DND-41 (cell line): ENCODE results near the gene POLR2F.

ENCODE experiments used
- ATAC-seq: fragments of 200-7000 bp; cut with Tn5 transposase; 3 replicates; pipeline ENCODE4 v1.9.1; 2021; ENCODE audit warnings: low read depth; ENCODE audit not compliant: insufficient read depth
- DNase-seq: peaks from one replicate; pipeline ENCODE4 v3.0.0-alpha.2; 2020
- H2AFZ ChIP-seq: 2 replicates; pipeline ENCODE4 v1.6.0; 2012; ENCODE audit warnings: low read depth, low read length
- H3K27ac ChIP-seq: 2 replicates; pipeline ENCODE4 v1.5.1; 2012; ENCODE audit warnings: low read length, inconsistent platforms
- H3K27me3 ChIP-seq: fragments of 200-600 bp; sonication (generic); 2 replicates; pipeline ENCODE4 v1.6.0; 2012; ENCODE audit warnings: low read length, mild to moderate bottlenecking, inconsistent platforms; ENCODE audit not compliant: insufficient read depth, poor library complexity
- H3K36me3 ChIP-seq: 2 replicates; pipeline ENCODE4 v1.5.1; 2012; ENCODE audit warnings: low read length, inconsistent platforms; ENCODE audit not compliant: insufficient read depth
- H3K4me1 ChIP-seq: 2 replicates; pipeline ENCODE4 v1.5.1; 2012; ENCODE audit warnings: mild to moderate bottlenecking, low read length; ENCODE audit not compliant: insufficient read depth
- H3K4me2 ChIP-seq: 2 replicates; pipeline ENCODE4 v1.6.0; 2012; ENCODE audit warnings: mild to moderate bottlenecking, moderate library complexity, low read length, inconsistent platforms; ENCODE audit not compliant: insufficient read depth
- H3K4me3 ChIP-seq, 2 experiments: fragments of 200-600 bp in 1 of 2; shearing (Covaris generic) in 1 of 2; 2 replicates each; pipeline ENCODE4 v1.5.1; 2012 to 2016; ENCODE audit warnings: inconsistent platforms in 2 of 2, low read length in 2 of 2, mild to moderate bottlenecking in 2 of 2, low read depth in 1 of 2, moderate library complexity in 1 of 2
- H3K79me2 ChIP-seq: 2 replicates; pipeline ENCODE4 v1.6.0; 2012; ENCODE audit warnings: low read length, inconsistent platforms; ENCODE audit not compliant: insufficient read depth
- H3K9ac ChIP-seq: 2 replicates; pipeline ENCODE4 v1.6.0; 2012; ENCODE audit warnings: low read depth, mild to moderate bottlenecking, inconsistent platforms, low read length, moderate library complexity
- H3K9me3 ChIP-seq: 2 replicates; pipeline ENCODE4 v1.5.1; 2012; ENCODE audit warnings: low read length, moderate library complexity, mild to moderate bottlenecking, inconsistent platforms; ENCODE audit not compliant: insufficient read depth, severe bottlenecking
- H4K20me1 ChIP-seq: 2 replicates; pipeline ENCODE4 v1.6.0; 2012; ENCODE audit warnings: low read length; ENCODE audit not compliant: insufficient read depth
- EZH2 ChIP-seq: IDR thresholded peaks from 3 replicates; pipeline ENCODE4 v1.6.1; 2012; ENCODE audit warnings: borderline replicate concordance, low read depth, mild to moderate bottlenecking, moderate library complexity, low read length, inconsistent platforms; ENCODE audit not compliant: severe bottlenecking
- TF ChIP-seq, protein P1 (sequence below): IDR thresholded peaks from 2 replicates; pipeline ENCODE4 v1.5.1; 2012; ENCODE audit warnings: borderline replicate concordance, low read length, moderate library complexity, mild to moderate bottlenecking; ENCODE audit not compliant: poor library complexity, severe bottlenecking; ENCODE audit errors: extremely low read depth

POLR2F gene

DNA sequence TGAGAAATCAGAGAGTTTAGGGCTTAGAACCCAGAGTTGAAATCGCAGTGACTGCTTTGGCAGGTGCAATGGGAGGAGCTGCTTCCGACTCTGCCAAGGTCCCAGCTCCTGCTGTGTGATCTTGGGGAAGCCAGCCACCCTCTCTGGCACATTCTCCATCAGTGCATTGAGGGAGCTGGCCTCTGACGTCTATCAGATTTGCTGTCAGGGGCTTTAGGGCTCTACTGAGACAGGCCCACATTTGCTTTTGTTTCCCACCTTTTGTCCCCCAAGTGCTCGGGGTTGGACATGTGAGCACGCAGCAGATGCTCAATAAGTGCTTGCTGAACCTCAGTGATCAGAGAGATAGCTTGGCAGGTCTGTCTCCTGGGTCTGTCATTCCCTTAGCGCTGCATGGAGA, 41.5 kb downstream of the POLR2F start:
- no peak for ATAC-seq
- Histone ChIP-seq H3K4me2 (no peak overlapping the region), H3K4me1 (peaks cover 9% of the 10 kb centered on the region), H3K4me3 (no peak overlapping the region), H3K79me2 (no peaks in the 10 kb centered on the region), H3K27me3 (no peaks in the 10 kb centered on the region), H2AFZ (no peak overlapping the region), H3K9me3 (no peaks in the 10 kb centered on the region), H3K27ac (no peak overlapping the region), H4K20me1 (no peaks in the 10 kb centered on the region; the same call in 1 of the 2 replicates), H3K36me3 (no peaks in the 10 kb centered on the region), H3K9ac (no peak overlapping the region)
- TF ChIP-seq EZH2 = no peak
- TF ChIP-seq, protein P1, sequence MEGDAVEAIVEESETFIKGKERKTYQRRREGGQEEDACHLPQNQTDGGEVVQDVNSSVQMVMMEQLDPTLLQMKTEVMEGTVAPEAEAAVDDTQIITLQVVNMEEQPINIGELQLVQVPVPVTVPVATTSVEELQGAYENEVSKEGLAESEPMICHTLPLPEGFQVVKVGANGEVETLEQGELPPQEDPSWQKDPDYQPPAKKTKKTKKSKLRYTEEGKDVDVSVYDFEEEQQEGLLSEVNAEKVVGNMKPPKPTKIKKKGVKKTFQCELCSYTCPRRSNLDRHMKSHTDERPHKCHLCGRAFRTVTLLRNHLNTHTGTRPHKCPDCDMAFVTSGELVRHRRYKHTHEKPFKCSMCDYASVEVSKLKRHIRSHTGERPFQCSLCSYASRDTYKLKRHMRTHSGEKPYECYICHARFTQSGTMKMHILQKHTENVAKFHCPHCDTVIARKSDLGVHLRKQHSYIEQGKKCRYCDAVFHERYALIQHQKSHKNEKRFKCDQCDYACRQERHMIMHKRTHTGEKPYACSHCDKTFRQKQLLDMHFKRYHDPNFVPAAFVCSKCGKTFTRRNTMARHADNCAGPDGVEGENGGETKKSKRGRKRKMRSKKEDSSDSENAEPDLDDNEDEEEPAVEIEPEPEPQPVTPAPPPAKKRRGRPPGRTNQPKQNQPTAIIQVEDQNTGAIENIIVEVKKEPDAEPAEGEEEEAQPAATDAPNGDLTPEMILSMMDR = no peak
- no peak for DNase-seq

DNA sequence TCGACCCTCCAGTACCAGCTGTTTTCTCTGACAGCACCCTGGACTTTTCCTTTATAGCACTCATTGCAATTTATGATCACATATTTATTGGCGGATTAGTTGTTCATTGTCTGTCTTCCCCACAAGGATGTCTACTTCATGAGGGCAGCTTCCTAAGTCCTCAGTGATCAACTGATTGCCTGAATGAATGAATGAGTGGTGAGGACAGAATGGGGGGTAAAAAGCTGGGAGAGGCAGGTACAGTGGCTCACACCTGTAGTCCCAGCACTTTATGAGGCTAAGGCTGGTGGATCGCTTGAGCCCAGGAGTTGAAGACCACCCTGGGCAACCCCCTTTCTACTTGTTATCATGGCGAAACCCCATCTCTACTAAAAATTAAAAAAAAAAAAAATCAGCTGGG, 42.0 kb downstream of the POLR2F start:
- no peak for TF ChIP-seq EZH2
- TF ChIP-seq, protein P1 = no peak
- Histone ChIP-seq H3K4me3 (no peak overlapping the region), H3K36me3 (no peaks in the 10 kb centered on the region), H3K9me3 (no peaks in the 10 kb centered on the region), H4K20me1 (no peaks in the 10 kb centered on the region), H3K9ac (no peak overlapping the region), H3K27ac (no peak overlapping the region), H2AFZ (no peak overlapping the region), H3K4me1 (peaks cover 9% of the 10 kb centered on the region), H3K79me2 (no peaks in the 10 kb centered on the region), H3K4me2 (no peak overlapping the region), H3K27me3 (no peaks in the 10 kb centered on the region)
- DNase-seq (no peak), ATAC-seq (no peak)

- Histone ChIP-seq H2AFZ (no peak overlapping the region), H3K79me2 (no peaks in the 10 kb centered on the region), H3K4me1 (peaks cover 9% of the 10 kb centered on the region), H3K27me3 (no peaks in the 10 kb centered on the region), H4K20me1 (no peaks in the 10 kb centered on the region), H3K9ac (no peak overlapping the region), H3K36me3 (no peaks in the 10 kb centered on the region), H3K4me2 (no peak overlapping the region), H3K27ac (no peak overlapping the region), H3K4me3 (no peak overlapping the region), H3K9me3 (no peaks in the 10 kb centered on the region)
- DNase-seq (peak; percentile 74), ATAC-seq (peak; percentile 82)
- no peak for TF ChIP-seq EZH2
- TF ChIP-seq, protein P1 = no peak
Measured at GRCh38 chr22:37996079-37996478, 42.6 kb downstream of the POLR2F start.
